GM13977 (cell line): Measurements from ENCODE around the gene ELP4.

Source experiments
- DNase-seq: peaks from one replicate; pipeline ENCODE4 v3.0.0; 2012; ENCODE audit warnings: low spot score
- CTCF ChIP-seq: IDR thresholded peaks from 2 replicates; pipeline ENCODE4 v1.5.1; 2012; ENCODE audit warnings: mild to moderate bottlenecking, control low read depth; ENCODE audit not compliant: insufficient read depth; ENCODE audit errors: extremely low read depth, missing control alignments
- in situ Hi-C: fragments of 300-500 bp; cut with MboI; formaldehyde crosslinking; loops from one replicate; pipeline ENCODE4 v1.12.0; 2022; ENCODE audit warnings: low sequenced_read_pairs, low pct_unique_long_range_greater_than_20kb, mixed read lengths, inconsistent platforms; ENCODE audit not compliant: unreplicated experiment

The ELP4 gene

GRCh38 chr11:31793264-31793663 is 283.7 kb downstream of the ELP4 start:
- in situ Hi-C loops = loop anchor here (25.0 kb wide), 1 partner anchor 306 kb away; no protein-coding TSS in a partner anchor
- DNase-seq = no peak
- no peak for TF ChIP-seq CTCF

- no peak for DNase-seq
- no peak for TF ChIP-seq CTCF
- in situ Hi-C loops = loop anchor here (25.0 kb wide), 1 partner anchor 307 kb away; no protein-coding TSS in a partner anchor
These were observed 285.0 kb downstream of the ELP4 start for GRCh38 chr11:31794548-31794947.

- TF ChIP-seq CTCF = no peak
- in situ Hi-C loops = loop anchor here (25.0 kb wide), 1 partner anchor 309 kb away; no protein-coding TSS in a partner anchor
- DNase-seq = no peak
These were observed 286.3 kb downstream of the ELP4 start for GRCh38 chr11:31795706-31796498.

GRCh38 chr11:31796499-31797189 is 287.1 kb downstream of the ELP4 start:
- in situ Hi-C loops = loop anchor here (25.0 kb wide), 1 partner anchor 309 kb away; no protein-coding TSS in a partner anchor
- TF ChIP-seq CTCF = no peak
- no peak for DNase-seq

- TF ChIP-seq CTCF = no peak
- no peak for DNase-seq
- in situ Hi-C loops = loop anchor here (25.0 kb wide), 1 partner anchor 310 kb away; no protein-coding TSS in a partner anchor
These were observed 287.9 kb downstream of the ELP4 start for GRCh38 chr11:31797190-31798056.

GRCh38 chr11:31798057-31798553 is 288.5 kb downstream of the ELP4 start:
- in situ Hi-C loops = loop anchor here (25.0 kb wide), 1 partner anchor 311 kb away; no protein-coding TSS in a partner anchor
- no peak for TF ChIP-seq CTCF
- no peak for DNase-seq
